Lung (tissue), 12 donors: Measurements from ENCODE around the gene PHEX. TPM values are rescaled to one million over a fixed set of nuclear protein-coding genes. Genes with fewer than 3 reads are reported as not detected.
"Not testable (repeated sequence)": the region's sequence is repeated elsewhere in the genome, so short reads cannot be mapped to it uniquely, and the experiment has no call there.

Experiments
- ATAC-seq: fragments of 200-7000 bp; cut with Tn5 transposase; one replicate; pipeline ENCODE4 v1.9.1; 2020; ENCODE audit warnings: moderate number of reproducible peaks; ENCODE audit not compliant: insufficient read depth, low FRiP score
- DNase-seq, 3 donors: peaks; one replicate each; pipeline ENCODE4 v3.0.0-alpha.2; 2013 to 2017
- H3K27ac ChIP-seq, 2 donors: one replicate each; pipeline ENCODE4 v1.5.1; 2013; ENCODE audit warnings: mild to moderate bottlenecking in 2 of 2, moderate library complexity in 2 of 2, control low read depth in 1 of 2, inconsistent platforms in 1 of 2, low read depth in 1 of 2, low read length in 1 of 2
- H3K27me3 ChIP-seq, 3 donors: one replicate each; pipeline ENCODE4 v1.5.1; 2013; ENCODE audit warnings: low read length in 2 of 3; ENCODE audit not compliant: control insufficient read depth in 3 of 3, insufficient read depth in 3 of 3
- H3K36me3 ChIP-seq, 4 donors: one replicate each; pipeline ENCODE4 v1.5.1; 2013; ENCODE audit warnings: low read length in 4 of 4, mild to moderate bottlenecking in 1 of 4, moderate library complexity in 1 of 4; ENCODE audit not compliant: control insufficient read depth in 4 of 4, insufficient read depth in 4 of 4
- H3K4me1 ChIP-seq, 5 donors: one replicate each; pipeline ENCODE4 v1.5.1; 2013; ENCODE audit warnings: low read length in 5 of 5, mild to moderate bottlenecking in 2 of 5, moderate library complexity in 1 of 5; ENCODE audit not compliant: control insufficient read depth in 5 of 5, insufficient read depth in 5 of 5
- H3K4me3 ChIP-seq: one replicate; pipeline ENCODE4 v1.5.1; 2013; ENCODE audit warnings: mild to moderate bottlenecking, control low read depth, moderate library complexity
- H3K9ac ChIP-seq, 2 donors: one replicate each; pipeline ENCODE4 v1.5.1; 2013; ENCODE audit warnings: low read length in 2 of 2, control low read depth in 1 of 2; ENCODE audit not compliant: insufficient read depth in 1 of 2
- H3K9me3 ChIP-seq, 4 donors: one replicate each; pipeline ENCODE4 v1.5.1; 2013; ENCODE audit warnings: low read length in 3 of 4, mild to moderate bottlenecking in 1 of 4, moderate library complexity in 1 of 4; ENCODE audit not compliant: control insufficient read depth in 4 of 4, insufficient read depth in 3 of 4
- WGBS, 2 donors: extraction: QIAGEN DNeasy Blood & Tissue Kit; methylation state at CpG; one replicate each; pipeline ENCODE4 v1.1.7; 2013; 5-methylcytosine and 5-hydroxymethylcytosine counted together
- polyA plus RNA-seq, 2 donors: library from polyadenylated mRNA; stranded (reverse); fragments of 200-250 nt; gene quantifications; one replicate each; pipeline ENCODE4 v1.2.1, GENCODE V29; 2013
- total RNA-seq, 2 donors: library from RNA; depleted of rRNA in 1 of 2; stranded (reverse); fragments of >200 nt in 1 of 2; gene quantifications; one replicate each; pipeline ENCODE4 v1.2.1, GENCODE V29; 2014 to 2021
- TF ChIP-seq, protein P1 (sequence below): IDR thresholded peaks from 2 replicates; pipeline ENCODE4 v1.5.1; 2012; ENCODE audit warnings: mild to moderate bottlenecking; ENCODE audit errors: control extremely low read depth, extremely low read depth
- donor health status: control.
- donor health status: control.
- donor health status: Bipolar disorder and iron deficiency.
- donor health status: healthy.
- donor health status: DM: yes; HTN: yes; CAD: no.

The PHEX gene
- total and polyA plus RNA-seq, 4 donors: 0.59 to 15.4 (median 3.8) TPM

GRCh38 chrX:22278375-22278774 lies 246.2 kb downstream of the PHEX start:
- TF ChIP-seq, protein P1, sequence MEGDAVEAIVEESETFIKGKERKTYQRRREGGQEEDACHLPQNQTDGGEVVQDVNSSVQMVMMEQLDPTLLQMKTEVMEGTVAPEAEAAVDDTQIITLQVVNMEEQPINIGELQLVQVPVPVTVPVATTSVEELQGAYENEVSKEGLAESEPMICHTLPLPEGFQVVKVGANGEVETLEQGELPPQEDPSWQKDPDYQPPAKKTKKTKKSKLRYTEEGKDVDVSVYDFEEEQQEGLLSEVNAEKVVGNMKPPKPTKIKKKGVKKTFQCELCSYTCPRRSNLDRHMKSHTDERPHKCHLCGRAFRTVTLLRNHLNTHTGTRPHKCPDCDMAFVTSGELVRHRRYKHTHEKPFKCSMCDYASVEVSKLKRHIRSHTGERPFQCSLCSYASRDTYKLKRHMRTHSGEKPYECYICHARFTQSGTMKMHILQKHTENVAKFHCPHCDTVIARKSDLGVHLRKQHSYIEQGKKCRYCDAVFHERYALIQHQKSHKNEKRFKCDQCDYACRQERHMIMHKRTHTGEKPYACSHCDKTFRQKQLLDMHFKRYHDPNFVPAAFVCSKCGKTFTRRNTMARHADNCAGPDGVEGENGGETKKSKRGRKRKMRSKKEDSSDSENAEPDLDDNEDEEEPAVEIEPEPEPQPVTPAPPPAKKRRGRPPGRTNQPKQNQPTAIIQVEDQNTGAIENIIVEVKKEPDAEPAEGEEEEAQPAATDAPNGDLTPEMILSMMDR: no peak
- no peak for ATAC-seq
- H3K9me3 ChIP-seq: peaks cover 0 to 7% (median 0%) of the 10 kb centered on the region in 4 donors
- H3K9ac ChIP-seq: no peak overlapping the region
- H3K4me3 ChIP-seq: no peak overlapping the region
- H3K36me3 ChIP-seq: no peaks in the 10 kb centered on the region
- H3K27ac ChIP-seq: no peak overlapping the region
- DNase-seq: no peak
- no peaks in the 10 kb centered on the region for H3K4me1 ChIP-seq
- peaks cover 0 to 10% (median 4%) of the 10 kb centered on the region in 3 donors for H3K27me3 ChIP-seq
- WGBS, 2 donors: 48 to 62% methylated on average over 3 of the region's 3 CpGs

GRCh38 chrX:22289209-22289608 lies 257.1 kb downstream of the PHEX start:
- H3K36me3 ChIP-seq, H3K9ac ChIP-seq, H3K27me3 ChIP-seq, H3K4me3 ChIP-seq, ATAC-seq, H3K27ac ChIP-seq, H3K9me3 ChIP-seq, H3K4me1 ChIP-seq, DNase-seq: not testable (repeated sequence)
- 77 to 83% methylated on average over 3 of the region's 3 CpGs for WGBS, 2 donors

GRCh38 chrX:22296871-22297270 lies 264.7 kb downstream of the PHEX start:
- H3K27ac ChIP-seq: no peak overlapping the region
- no peaks in the 10 kb centered on the region for H3K36me3 ChIP-seq
- no peak overlapping the region for H3K9ac ChIP-seq
- H3K4me3 ChIP-seq: no peak overlapping the region
- DNase-seq: no peak
- TF ChIP-seq, protein P1: no peak
- H3K27me3 ChIP-seq: peaks cover 0 to 14% (median 3%) of the 10 kb centered on the region in 3 donors
- ATAC-seq: no peak
- WGBS, 2 donors: 82 to 94% methylated on average over 2 of the region's 2 CpGs
- H3K4me1 ChIP-seq: no peaks in the 10 kb centered on the region
- H3K9me3 ChIP-seq: peaks cover 0 to 2% (median 0%) of the 10 kb centered on the region in 4 donors

DNA sequence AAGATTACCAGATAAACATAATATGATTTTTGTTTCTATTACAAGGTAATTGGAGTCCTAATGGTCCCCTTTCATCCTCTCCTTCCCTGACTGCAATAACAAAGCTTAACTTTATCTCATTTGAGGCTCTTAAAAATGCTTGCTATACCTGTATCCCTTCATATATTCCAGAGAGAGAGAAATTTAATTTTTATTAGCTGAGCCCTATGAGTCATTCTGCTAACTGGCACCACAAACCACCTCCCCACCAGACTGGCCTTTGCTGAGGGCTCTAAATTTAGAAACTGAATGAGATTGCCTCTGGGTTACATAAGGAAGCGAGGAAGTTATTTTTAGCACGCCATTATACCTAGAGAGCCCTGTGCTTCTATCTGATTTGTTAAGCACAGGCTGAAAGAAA lies 268.0 kb downstream of the PHEX start:
- Histone ChIP-seq H3K36me3 (no peaks in the 10 kb centered on the region), H3K4me1 (no peaks in the 10 kb centered on the region), H3K27me3 (peaks cover 0 to 12% (median under 1%) of the 10 kb centered on the region in 3 donors), H3K9ac (no peak overlapping the region), H3K9me3 (no peaks in the 10 kb centered on the region), H3K4me3 (no peak overlapping the region), H3K27ac (no peak overlapping the region)
- DNase-seq (peak in 1 of 3 donors; percentile 56), ATAC-seq (peak; percentile 66)
- TF ChIP-seq, protein P1: no peak
- 4 to 8% methylated on average over 2 of the region's 2 CpGs for WGBS, 2 donors

Other genes starting within 250 kb of the PHEX start
- 10 to 100 TPM; 13.7 to 21.7 TPM for gene MBTPS2, start 192.7 kb upstream of the PHEX start, total RNA-seq
- gene MBTPS2, start 192.7 kb upstream of the PHEX start, polyA plus RNA-seq: 1 to 10 TPM; 2.0 to 7.1 TPM
- gene YY2, start 176.3 kb upstream of the PHEX start, total RNA-seq: 1 to 10 TPM; 2.0 to 4.1 TPM
- gene YY2, start 176.3 kb upstream of the PHEX start, polyA plus RNA-seq: under 1 TPM; 0.77 to 0.91 TPM
- gene SMS, start 91.6 kb upstream of the PHEX start, total RNA-seq: 10 to 100 TPM; 54.3 to 55.9 TPM
- 10 to 100 TPM; 47.5 to 50.3 TPM for gene SMS, start 91.6 kb upstream of the PHEX start, polyA plus RNA-seq
- gene CBLL2, start 240.6 kb downstream of the PHEX start, total RNA-seq: not detected
- gene CBLL2, start 240.6 kb downstream of the PHEX start, polyA plus RNA-seq: not detected